Ovary (tissue), 9 donors: ENCODE results near the gene TSFM. TPM values are rescaled to one million over a fixed set of nuclear protein-coding genes. Genes with fewer than 3 reads are reported as not detected.
"Not testable (repeated sequence)": the region's sequence is repeated elsewhere in the genome, so short reads cannot be mapped to it uniquely, and the experiment has no call there.

Experiments used
- DNase-seq, 5 donors: peaks; one replicate each; pipeline ENCODE4 v3.0.0-alpha.2; 2019 to 2020
- H3K27ac ChIP-seq, 2 donors: fragments of 200-600 bp; one replicate each; pipeline versions ENCODE4 v1.5.1 to v1.8.0; 2019 to 2022
- H3K27me3 ChIP-seq: fragments of 200-600 bp; one replicate; pipeline ENCODE4 v1.8.0; 2022
- H3K36me3 ChIP-seq: fragments of 200-600 bp; sonication (generic); one replicate; pipeline ENCODE4 v1.5.1; 2019
- H3K4me1 ChIP-seq: one replicate; pipeline ENCODE4 v1.8.1; 2013; ENCODE audit warnings: mild to moderate bottlenecking, moderate library complexity; ENCODE audit not compliant: insufficient read depth
- H3K4me3 ChIP-seq: fragments of 200-600 bp; sonication (generic); one replicate; pipeline ENCODE4 v1.5.1; 2017
- H3K9me3 ChIP-seq, 2 donors: fragments of 200-600 bp in 1 of 2; sonication (generic) in 1 of 2; one replicate each; pipeline versions ENCODE4 v1.5.1 to v1.8.1; 2013 to 2019; ENCODE audit warnings: mild to moderate bottlenecking in 1 of 2, moderate library complexity in 1 of 2
- CTCF ChIP-seq, 3 donors: fragments of 450-650 bp in 2 of 3; fragments of 200-600 bp in 1 of 3; IDR thresholded peaks; one replicate each; pipeline versions ENCODE4 v1.5.1 to v1.8.0; 2016 to 2022; ENCODE audit warnings: antibody characterized with exemption in 3 of 3, mild to moderate bottlenecking in 1 of 3
- EP300 ChIP-seq: sonication (generic); formaldehyde crosslinking; IDR thresholded peaks from one replicate; pipeline ENCODE4 v1.6.1; 2017; ENCODE audit warnings: antibody characterized with exemption
- POLR2A ChIP-seq: fragments of 450-650 bp; IDR thresholded peaks from one replicate; pipeline ENCODE4 v1.6.1; 2017; ENCODE audit warnings: antibody characterized with exemption, mild to moderate bottlenecking, moderate library complexity
- WGBS, 3 donors: extraction: QIAGEN DNeasy Blood & Tissue Kit in 1 of 3; methylation state at CpG; one replicate each; pipeline versions ENCODE4 v1.1.5 to v1.1.7; 2013 to 2017; 5-methylcytosine and 5-hydroxymethylcytosine counted together
- intact Hi-C, 4 donors: fragments of 100-400 bp; cut with DNase I; formaldehyde crosslinking; loops; one replicate each; pipeline versions ENCODE4 v1.11.0 to v1.15.1; 2022 to 2023
- polyA plus RNA-seq, 2 donors: library from polyadenylated mRNA; stranded (reverse); fragments of 200-250 nt in 1 of 2; fragments of 350-450 nt in 1 of 2; fragmentation: Illumina TruSeq in 1 of 2; extraction: RNeasy Lipid Tissue Mini Kit (QIAGEN cat#74804) in 1 of 2; gene quantifications; one replicate each; pipeline ENCODE4 v1.2.3, GENCODE V29; 2013 to 2014
- total RNA-seq, 7 donors: library from RNA; depleted of rRNA in 2 of 7; stranded (reverse); fragments of >200 nt in 2 of 7; fragmentation: NEBNext Ultra II Directional in 3 of 7; extraction: Animal tissue kit (Norgen Biotek cat#: 25700) in 3 of 7; gene quantifications; one replicate each; pipeline versions ENCODE4 v1.1.0 to v1.2.4, GENCODE V29; 2016 to 2023
- donor health status: DM: no; HTN: no; CAD: no; lungs with moderate emphysema.
- donor health status: DM: no; HTN: no; CAD: no.
- donor health status: Bipolar disorder and iron deficiency.
- donor health status: DM: yes; HTN: yes; CAD: no.
- donor health status: DM: no; HTN: no; CAD: no.
- donor health status: DM: yes; HTN: yes; CAD: no.

The TSFM gene
- total and polyA plus RNA-seq, 9 donors = 13.2 to 28.1 (median 20.1) TPM

GRCh38 chr12:57771873-57772428, 10.6 kb upstream of the TSFM start, which contains the start of gene METTL1:
Gene METTL1 (minus strand): TSS chr12:57772105. CDS start chr12:57772083, 22 bp downstream.
- 0 to 1% (median 0%) methylated on average over 28 of the region's 28 CpGs for WGBS, 3 donors
- peak; percentile 94 to 96 (median 95) for DNase-seq
- Histone ChIP-seq H3K27ac (peak within 1 kb of the TSS; percentile 67 to 85), H3K4me3 (peak within 1 kb of the TSS; percentile 86), H3K36me3 (no peaks in the 10 kb centered on the region), H3K4me1 (peaks cover 4% of the 10 kb centered on the region), H3K27me3 (no peaks in the 10 kb centered on the region), H3K9me3 (no peaks in the 10 kb centered on the region)
- TF ChIP-seq EP300 (no peak), POLR2A (peak; percentile 69), CTCF (IDR thresholded peaks at IDR 0.05) (no peak)
- intact Hi-C loops = no loop called here

GRCh38 chr12:57772429-57773322, 9.9 kb upstream of the TSFM start, which contains the start of gene EEF1AKMT3:
Gene EEF1AKMT3 (plus strand): TSS chr12:57772614. CDS start chr12:57772725, 111 bp downstream.
- WGBS, 3 donors = 0 to 1% (median 1%) methylated on average over 51 to 67 of the region's 67 CpGs
- peak; percentile 64 to 77 (median 74) for DNase-seq
- Histone ChIP-seq H3K4me3 (peak within 1 kb of the TSS; percentile 86), H3K27ac (peak within 1 kb of the TSS; percentile 67 to 85), H3K4me1 (peaks cover 2% of the 10 kb centered on the region), H3K27me3 (no peaks in the 10 kb centered on the region), H3K36me3 (no peaks in the 10 kb centered on the region), H3K9me3 (no peaks in the 10 kb centered on the region)
- TF ChIP-seq POLR2A = no peak
- no peak for TF ChIP-seq EP300
- no peak for TF ChIP-seq CTCF (IDR thresholded peaks at IDR 0.05)
- intact Hi-C loops = no loop called here

- H3K4me3 ChIP-seq, H3K9me3 ChIP-seq, H3K4me1 ChIP-seq, H3K27ac ChIP-seq, intact Hi-C loops, H3K36me3 ChIP-seq, DNase-seq, H3K27me3 ChIP-seq: not testable (repeated sequence)
- 91 to 92% (median 91%) methylated on average over 11 of the region's 11 CpGs for WGBS, 3 donors
Observed at GRCh38 chr12:57774634-57775033, 8.0 kb upstream of the TSFM start.

GRCh38 chr12:57775044-57775443, 7.5 kb upstream of the TSFM start:
- no peak overlapping the region for H3K27ac ChIP-seq
- no peaks in the 10 kb centered on the region for H3K9me3 ChIP-seq
- peaks cover 2% of the 10 kb centered on the region for H3K4me1 ChIP-seq
- no peak for DNase-seq
- intact Hi-C loops = no loop called here
- H3K36me3 ChIP-seq = no peaks in the 10 kb centered on the region
- WGBS, 3 donors = 70 to 87% (median 73%) methylated on average over 3 of the region's 3 CpGs
- no peak overlapping the region for H3K4me3 ChIP-seq
- H3K27me3 ChIP-seq = no peaks in the 10 kb centered on the region
- no peak for TF ChIP-seq EP300
- TF ChIP-seq POLR2A = no peak
- no peak for TF ChIP-seq CTCF (IDR thresholded peaks at IDR 0.05)
